HEK293 (cell line): ENCODE measurements around the gene CKS2.

ENCODE experiments used
- CTCF ChIA-PET: fragments of 350-600 bp; formaldehyde crosslinking; extraction: SDS; loops from one replicate; lab custom pipeline; 2021; ENCODE audit warnings: antibody characterized with exemption; lab: Yijun Ruan, JAX
- POLR2A ChIA-PET: fragments of 300-600 bp; formaldehyde crosslinking; extraction: SDS; loops from one replicate; lab custom pipeline; 2020; ENCODE audit warnings: antibody characterized with exemption, inconsistent platforms; lab: Yijun Ruan, JAX
- H3K27ac ChIP-seq: fragments of 200-500 bp; sonication (Bioruptor generic); 2 replicates; pipeline ENCODE4 v1.5.1; 2014; ENCODE audit warnings: low read depth, low read length, control low read depth, inconsistent platforms; ENCODE audit errors: extremely low read depth
- H3K36me3 ChIP-seq, 2 experiments: fragments of 200-500 bp in 1 of 2; sonication (Bioruptor generic) in 1 of 2; 1 replicate in 1 of 2; 2 replicates in 1 of 2; pipeline ENCODE4 v1.5.1; 2014 to 2017; ENCODE audit warnings: inconsistent platforms in 2 of 2, low read length in 2 of 2; ENCODE audit not compliant: control insufficient read depth in 2 of 2, insufficient read depth in 1 of 2
- H3K4me1 ChIP-seq: fragments of 200-500 bp; sonication (Bioruptor generic); 2 replicates; pipeline ENCODE4 v1.5.1; 2014; ENCODE audit warnings: mild to moderate bottlenecking, low read length, inconsistent platforms; ENCODE audit not compliant: control insufficient read depth, insufficient read depth
- H3K4me3 ChIP-seq: 2 replicates; pipeline ENCODE4 v1.5.1; 2011; ENCODE audit warnings: low read depth, mild to moderate bottlenecking, control low read depth, low read length, moderate library complexity
- H3K9me3 ChIP-seq: fragments of 200-500 bp; sonication (Bioruptor generic); 2 replicates; pipeline ENCODE4 v1.5.1; 2014; ENCODE audit warnings: low read depth, low read length, inconsistent platforms; ENCODE audit not compliant: control insufficient read depth, insufficient read depth
- IKZF3 ChIP-seq: fragments of 450-650 bp; IDR thresholded peaks from 2 replicates; pipeline ENCODE4 v1.5.0; 2018; ENCODE audit warnings: missing biosample characterization, mild to moderate bottlenecking, missing genetic modification characterization, moderate library complexity
- KLF10 ChIP-seq: fragments of 450-650 bp; IDR thresholded peaks from 2 replicates; pipeline ENCODE4 v1.5.1; 2018; ENCODE audit warnings: missing biosample characterization, mild to moderate bottlenecking, missing genetic modification characterization
- RBAK ChIP-seq: fragments of 450-650 bp; formaldehyde crosslinking; IDR thresholded peaks from 2 replicates; pipeline ENCODE4 v1.5.1; 2016; ENCODE audit warnings: missing biosample characterization, missing genetic modification characterization
- YY2 ChIP-seq: fragments of 450-650 bp; formaldehyde crosslinking; IDR thresholded peaks from 2 replicates; pipeline ENCODE4 v1.5.1; 2016; ENCODE audit warnings: missing biosample characterization, missing genetic modification characterization
- ZBTB48 ChIP-seq: fragments of 450-650 bp; formaldehyde crosslinking; IDR thresholded peaks from 2 replicates; pipeline ENCODE4 v1.5.1; 2016; ENCODE audit warnings: missing biosample characterization, missing genetic modification characterization
- ZNF23 ChIP-seq: fragments of 450-650 bp; formaldehyde crosslinking; IDR thresholded peaks from 2 replicates; pipeline ENCODE4 v1.5.1; 2016; ENCODE audit warnings: missing biosample characterization, missing genetic modification characterization, borderline replicate concordance
- ZNF248 ChIP-seq: fragments of 450-650 bp; formaldehyde crosslinking; IDR thresholded peaks from 2 replicates; pipeline ENCODE4 v1.5.1; 2017; ENCODE audit warnings: missing biosample characterization, missing genetic modification characterization
- ZNF426 ChIP-seq: fragments of 450-650 bp; formaldehyde crosslinking; IDR thresholded peaks from 2 replicates; pipeline ENCODE4 v1.5.1; 2017; ENCODE audit warnings: missing biosample characterization, missing genetic modification characterization, mild to moderate bottlenecking, inconsistent platforms, moderate library complexity
- ZNF629 ChIP-seq: fragments of 450-650 bp; formaldehyde crosslinking; IDR thresholded peaks from 2 replicates; pipeline ENCODE4 v1.5.1; 2017; ENCODE audit warnings: missing biosample characterization, missing genetic modification characterization
- ZNF791 ChIP-seq: fragments of 450-650 bp; formaldehyde crosslinking; IDR thresholded peaks from 2 replicates; pipeline ENCODE4 v1.5.1; 2016; ENCODE audit warnings: missing biosample characterization, missing genetic modification characterization
- ZNF792 ChIP-seq: fragments of 450-650 bp; formaldehyde crosslinking; IDR thresholded peaks from 2 replicates; pipeline ENCODE4 v1.5.1; 2016; ENCODE audit warnings: missing biosample characterization, missing genetic modification characterization
- ZSCAN30 ChIP-seq: fragments of 450-650 bp; IDR thresholded peaks from 2 replicates; pipeline ENCODE4 v1.5.1; 2018; ENCODE audit warnings: missing biosample characterization, mild to moderate bottlenecking, missing genetic modification characterization, moderate library complexity
- TF ChIP-seq, protein P1 (sequence below): fragments of 450-650 bp; formaldehyde crosslinking; IDR thresholded peaks from 2 replicates; pipeline ENCODE4 v1.5.1; 2016; ENCODE audit warnings: missing biosample characterization, missing genetic modification characterization
- TF ChIP-seq, protein P2 (sequence below): fragments of 450-650 bp; formaldehyde crosslinking; IDR thresholded peaks from 2 replicates; pipeline ENCODE4 v1.5.0; 2017; ENCODE audit warnings: missing biosample characterization, missing genetic modification characterization, borderline replicate concordance
- TF ChIP-seq, protein P3 (sequence below): fragments of 450-650 bp; IDR thresholded peaks from 2 replicates; pipeline ENCODE4 v1.5.1; 2018; ENCODE audit warnings: missing biosample characterization, missing genetic modification characterization
- TF ChIP-seq, protein P4 (sequence below): fragments of 450-650 bp; formaldehyde crosslinking; IDR thresholded peaks from 2 replicates; pipeline ENCODE4 v1.5.1; 2016; ENCODE audit warnings: missing biosample characterization, missing genetic modification characterization

The CKS2 gene

DNA sequence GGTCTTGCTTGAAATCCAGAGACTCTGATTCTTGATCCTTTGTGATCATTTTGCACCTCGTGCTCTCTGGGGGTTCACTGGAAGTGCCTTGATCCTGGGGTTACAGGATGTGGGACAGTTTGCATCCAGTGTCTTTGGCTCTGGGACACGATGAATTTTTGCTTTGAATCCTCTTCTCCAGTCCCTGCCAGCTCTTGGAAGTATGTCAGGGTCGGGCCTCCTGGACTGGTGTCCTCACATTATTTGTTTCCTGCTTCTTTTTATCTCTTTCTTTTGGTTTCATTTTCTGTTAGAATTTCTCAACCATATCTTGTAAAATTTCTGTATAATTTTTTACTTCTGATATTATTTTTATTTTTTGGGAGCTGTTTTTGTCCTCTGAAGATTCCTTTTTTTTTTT is 41.5 kb downstream of the CKS2 start (continued):
- TF ChIP-seq, protein P1, sequence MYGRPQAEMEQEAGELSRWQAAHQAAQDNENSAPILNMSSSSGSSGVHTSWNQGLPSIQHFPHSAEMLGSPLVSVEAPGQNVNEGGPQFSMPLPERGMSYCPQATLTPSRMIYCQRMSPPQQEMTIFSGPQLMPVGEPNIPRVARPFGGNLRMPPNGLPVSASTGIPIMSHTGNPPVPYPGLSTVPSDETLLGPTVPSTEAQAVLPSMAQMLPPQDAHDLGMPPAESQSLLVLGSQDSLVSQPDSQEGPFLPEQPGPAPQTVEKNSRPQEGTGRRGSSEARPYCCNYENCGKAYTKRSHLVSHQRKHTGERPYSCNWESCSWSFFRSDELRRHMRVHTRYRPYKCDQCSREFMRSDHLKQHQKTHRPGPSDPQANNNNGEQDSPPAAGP (tag by site-specific recombination): no peak
- no peak for TF ChIP-seq RBAK (tag by site-specific recombination)
- no peak for TF ChIP-seq ZNF248 (tag by site-specific recombination)

DNA sequence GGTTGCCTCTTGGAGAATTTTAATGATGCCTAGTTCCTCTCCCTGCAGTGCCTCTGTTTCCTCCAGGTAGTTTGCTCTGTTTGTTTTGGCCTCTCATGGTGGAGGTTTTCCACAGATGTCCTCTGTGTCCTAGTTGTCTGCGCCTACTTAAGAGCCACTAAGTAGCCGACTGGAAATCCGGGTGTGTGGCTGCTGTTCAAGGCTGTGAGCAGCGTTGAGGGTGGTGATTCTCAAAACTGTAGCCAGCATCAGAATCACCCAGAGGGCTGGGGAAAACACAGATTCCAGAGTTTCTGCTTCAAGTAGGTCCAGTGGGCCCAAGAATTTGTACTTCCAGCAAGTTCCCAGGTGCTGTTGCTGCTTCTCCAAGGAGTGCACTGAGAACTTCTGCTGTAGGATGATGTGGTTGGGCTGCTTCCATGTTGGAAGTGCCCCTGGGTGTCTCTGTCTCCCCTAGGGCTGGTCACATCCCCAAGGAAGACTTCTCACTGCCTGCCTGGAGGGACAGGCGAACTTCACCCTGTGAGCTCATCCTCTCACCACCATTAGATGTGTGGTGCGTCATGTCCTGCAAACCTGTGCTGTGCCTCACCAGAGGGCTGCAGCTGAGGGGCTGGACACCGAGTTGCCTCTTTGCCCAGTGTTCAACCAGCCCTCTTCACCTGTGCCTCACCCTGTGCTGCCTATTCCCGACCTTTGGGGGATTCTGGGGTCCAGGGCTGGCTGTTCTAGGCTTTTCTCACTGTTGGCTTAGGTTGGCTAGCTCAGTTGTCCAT is 42.1 kb downstream of the CKS2 start:
- Histone ChIP-seq H3K27ac (no peak overlapping the region), H3K36me3 (peaks cover 0 to 100% of the 10 kb centered on the region in 2 experiments; a peak in 1 of 3 replicates), H3K4me1 (no peaks in the 10 kb centered on the region), H3K4me3 (no peak overlapping the region), H3K9me3 (no peaks in the 10 kb centered on the region)
- ChIA-PET CTCF (interaction anchor here (0.6 kb wide), 1 partner anchor 92 kb away, joined by 3 read pairs; no protein-coding TSS in a partner anchor), POLR2A (no interaction called here)
- TF ChIP-seq ZNF248 (tag by site-specific recombination) (no peak), YY2 (tag by site-specific recombination) (no peak), ZNF23 (tag by site-specific recombination) (no peak), ZNF426 (tag by site-specific recombination) (no peak), ZNF792 (no peak), KLF10 (no peak), ZSCAN30 (tag by site-specific recombination) (no peak), ZNF629 (tag by site-specific recombination) (no peak), IKZF3 (no peak), ZBTB48 (tag by site-specific recombination) (no peak), ZNF791 (tag by site-specific recombination) (no peak)
- TF ChIP-seq, protein P2, sequence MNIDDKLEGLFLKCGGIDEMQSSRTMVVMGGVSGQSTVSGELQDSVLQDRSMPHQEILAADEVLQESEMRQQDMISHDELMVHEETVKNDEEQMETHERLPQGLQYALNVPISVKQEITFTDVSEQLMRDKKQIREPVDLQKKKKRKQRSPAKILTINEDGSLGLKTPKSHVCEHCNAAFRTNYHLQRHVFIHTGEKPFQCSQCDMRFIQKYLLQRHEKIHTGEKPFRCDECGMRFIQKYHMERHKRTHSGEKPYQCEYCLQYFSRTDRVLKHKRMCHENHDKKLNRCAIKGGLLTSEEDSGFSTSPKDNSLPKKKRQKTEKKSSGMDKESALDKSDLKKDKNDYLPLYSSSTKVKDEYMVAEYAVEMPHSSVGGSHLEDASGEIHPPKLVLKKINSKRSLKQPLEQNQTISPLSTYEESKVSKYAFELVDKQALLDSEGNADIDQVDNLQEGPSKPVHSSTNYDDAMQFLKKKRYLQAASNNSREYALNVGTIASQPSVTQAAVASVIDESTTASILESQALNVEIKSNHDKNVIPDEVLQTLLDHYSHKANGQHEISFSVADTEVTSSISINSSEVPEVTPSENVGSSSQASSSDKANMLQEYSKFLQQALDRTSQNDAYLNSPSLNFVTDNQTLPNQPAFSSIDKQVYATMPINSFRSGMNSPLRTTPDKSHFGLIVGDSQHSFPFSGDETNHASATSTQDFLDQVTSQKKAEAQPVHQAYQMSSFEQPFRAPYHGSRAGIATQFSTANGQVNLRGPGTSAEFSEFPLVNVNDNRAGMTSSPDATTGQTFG (tag by site-specific recombination): no peak
- TF ChIP-seq, protein P3, sequence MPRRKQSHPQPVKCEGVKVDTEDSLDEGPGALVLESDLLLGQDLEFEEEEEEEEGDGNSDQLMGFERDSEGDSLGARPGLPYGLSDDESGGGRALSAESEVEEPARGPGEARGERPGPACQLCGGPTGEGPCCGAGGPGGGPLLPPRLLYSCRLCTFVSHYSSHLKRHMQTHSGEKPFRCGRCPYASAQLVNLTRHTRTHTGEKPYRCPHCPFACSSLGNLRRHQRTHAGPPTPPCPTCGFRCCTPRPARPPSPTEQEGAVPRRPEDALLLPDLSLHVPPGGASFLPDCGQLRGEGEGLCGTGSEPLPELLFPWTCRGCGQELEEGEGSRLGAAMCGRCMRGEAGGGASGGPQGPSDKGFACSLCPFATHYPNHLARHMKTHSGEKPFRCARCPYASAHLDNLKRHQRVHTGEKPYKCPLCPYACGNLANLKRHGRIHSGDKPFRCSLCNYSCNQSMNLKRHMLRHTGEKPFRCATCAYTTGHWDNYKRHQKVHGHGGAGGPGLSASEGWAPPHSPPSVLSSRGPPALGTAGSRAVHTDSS (tag by site-specific recombination): no peak
- TF ChIP-seq, protein P4, sequence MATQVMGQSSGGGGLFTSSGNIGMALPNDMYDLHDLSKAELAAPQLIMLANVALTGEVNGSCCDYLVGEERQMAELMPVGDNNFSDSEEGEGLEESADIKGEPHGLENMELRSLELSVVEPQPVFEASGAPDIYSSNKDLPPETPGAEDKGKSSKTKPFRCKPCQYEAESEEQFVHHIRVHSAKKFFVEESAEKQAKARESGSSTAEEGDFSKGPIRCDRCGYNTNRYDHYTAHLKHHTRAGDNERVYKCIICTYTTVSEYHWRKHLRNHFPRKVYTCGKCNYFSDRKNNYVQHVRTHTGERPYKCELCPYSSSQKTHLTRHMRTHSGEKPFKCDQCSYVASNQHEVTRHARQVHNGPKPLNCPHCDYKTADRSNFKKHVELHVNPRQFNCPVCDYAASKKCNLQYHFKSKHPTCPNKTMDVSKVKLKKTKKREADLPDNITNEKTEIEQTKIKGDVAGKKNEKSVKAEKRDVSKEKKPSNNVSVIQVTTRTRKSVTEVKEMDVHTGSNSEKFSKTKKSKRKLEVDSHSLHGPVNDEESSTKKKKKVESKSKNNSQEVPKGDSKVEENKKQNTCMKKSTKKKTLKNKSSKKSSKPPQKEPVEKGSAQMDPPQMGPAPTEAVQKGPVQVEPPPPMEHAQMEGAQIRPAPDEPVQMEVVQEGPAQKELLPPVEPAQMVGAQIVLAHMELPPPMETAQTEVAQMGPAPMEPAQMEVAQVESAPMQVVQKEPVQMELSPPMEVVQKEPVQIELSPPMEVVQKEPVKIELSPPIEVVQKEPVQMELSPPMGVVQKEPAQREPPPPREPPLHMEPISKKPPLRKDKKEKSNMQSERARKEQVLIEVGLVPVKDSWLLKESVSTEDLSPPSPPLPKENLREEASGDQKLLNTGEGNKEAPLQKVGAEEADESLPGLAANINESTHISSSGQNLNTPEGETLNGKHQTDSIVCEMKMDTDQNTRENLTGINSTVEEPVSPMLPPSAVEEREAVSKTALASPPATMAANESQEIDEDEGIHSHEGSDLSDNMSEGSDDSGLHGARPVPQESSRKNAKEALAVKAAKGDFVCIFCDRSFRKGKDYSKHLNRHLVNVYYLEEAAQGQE (tag by site-specific recombination): no peak
